MV-4-11 (cell line): ENCODE data around the gene TIMM22.
A peak's percentile ranks its signal among the peaks of the same experiment; 100 is the strongest.
"Not testable (repeated sequence)": the region's sequence is repeated elsewhere in the genome, so short reads cannot be mapped to it uniquely, and the experiment has no call there.

Source experiments
- DNase-seq: peaks from one replicate; lab custom pipeline; 2025; lab: John Stamatoyannopoulos, UW

The TIMM22 gene

GRCh38 chr17:973053-973452 is 23.9 kb upstream of the TIMM22 start:
- DNase-seq: no peak

GRCh38 chr17:974778-975177 is 22.2 kb upstream of the TIMM22 start:
- not testable (repeated sequence) for DNase-seq

- DNase-seq: peak; percentile 57
These were observed 21.5 kb upstream of the TIMM22 start for GRCh38 chr17:975371-975915.

GRCh38 chr17:976312-976711 is 20.6 kb upstream of the TIMM22 start:
- no peak for DNase-seq

- DNase-seq: no peak
These were observed 19.8 kb upstream of the TIMM22 start for GRCh38 chr17:977166-977565.

- DNase-seq: no peak
These were observed 18.5 kb upstream of the TIMM22 start for GRCh38 chr17:978103-979093.

- no peak for DNase-seq
These were observed 17.8 kb upstream of the TIMM22 start for GRCh38 chr17:979212-979538.

- DNase-seq: peak; percentile 49
These were observed 17.2 kb upstream of the TIMM22 start, which contains the start of gene NXN for GRCh38 chr17:979539-980405. TSS of gene NXN (minus strand) at chr17:979776.

- DNase-seq: peak; percentile 84
These were observed 16.3 kb upstream of the TIMM22 start for GRCh38 chr17:980406-981291.

- DNase-seq: no peak
These were observed 15.7 kb upstream of the TIMM22 start for GRCh38 chr17:981292-981658.

GRCh38 chr17:983921-984320 is 13.0 kb upstream of the TIMM22 start:
- DNase-seq: no peak

GRCh38 chr17:986322-986929 is 10.5 kb upstream of the TIMM22 start:
- no peak for DNase-seq

- no peak for DNase-seq
These were observed 9.0 kb upstream of the TIMM22 start for GRCh38 chr17:987931-988330.

GRCh38 chr17:988561-988960 is 8.4 kb upstream of the TIMM22 start:
- DNase-seq: no peak

- no peak for DNase-seq
These were observed 4.0 kb upstream of the TIMM22 start for GRCh38 chr17:992933-993332.

GRCh38 chr17:995324-995723 is 1.6 kb upstream of the TIMM22 start:
- not testable (repeated sequence) for DNase-seq

- DNase-seq: no peak
These were observed 1.2 kb downstream of the TIMM22 start for GRCh38 chr17:998111-998510.

- DNase-seq: no peak
These were observed 3.9 kb downstream of the TIMM22 start for GRCh38 chr17:1000597-1001461.

GRCh38 chr17:1001640-1002411 is 4.9 kb downstream of the TIMM22 start:
- DNase-seq: no peak

- DNase-seq: no peak
These were observed 5.5 kb downstream of the TIMM22 start for GRCh38 chr17:1002412-1002753.
